ENCODE measurements around the gene ZNF12.

- TF ChIP-seq POLR2AphosphoS5 (IDR thresholded peaks at IDR 0.05) (no peak), CTCF (IDR thresholded peaks at IDR 0.05; ENCODE audit: poor library complexity, severe bottlenecking) (no peak), EP300 (conservative IDR thresholded peaks at IDR 0.05; ENCODE audit: poor library complexity, severe bottlenecking) (no peak), EZH2 (IDR thresholded peaks at IDR 0.05; ENCODE audit: borderline replicate concordance, insufficient read depth, low read length, poor library complexity, severe bottlenecking) (no peak), RAD21 (conservative IDR thresholded peaks at IDR 0.05) (no peak)
Observed at GRCh38 chr7:6705959-6706665, 635 bp downstream of the ZNF12 start.
